ENCODE measurements around the gene TTYH1. TPM values are rescaled to one million over a fixed set of nuclear protein-coding genes. Genes with fewer than 3 reads are reported as not detected.
A peak's percentile ranks its signal among the peaks of the same experiment; 100 is the strongest.

TTYH1 gene
- total and polyA plus RNA-seq, 9 of the 15 experiments (the other 6 are each of a cell fraction or from before 2014, with no cell fraction given): 0.08 TPM; not detected in 8

GRCh38 chr19:54448774-54449700 lies 33.8 kb downstream of the TTYH1 start, which contains the start of gene LENG8 (continued):
- TF ChIP-seq ILF3 (IDR thresholded peaks at IDR 0.05; ENCODE audit: borderline replicate concordance) (no peak), CHCHD3 (CRISPR knock-in tag; IDR thresholded peaks at IDR 0.05) (no peak), ARID1B (IDR thresholded peaks at IDR 0.05) (peak; percentile 47; the same call in 1 of the 2 replicates), HDAC8 (tag; IDR thresholded peaks at IDR 0.05) (0 out of 2 replicates have a peak, but pooled peaks have one; percentile 49), NCOR1 (IDR thresholded peaks at IDR 0.05) (peak; percentile 19; the same call in 1 of the 2 replicates), FOXA3 (CRISPR knock-in tag; conservative IDR thresholded peaks at IDR 0.05 in 1 of 2, IDR thresholded peaks at IDR 0.05 in 1 of 2) (no peak), ZNF282 (CRISPR knock-in tag; IDR thresholded peaks at IDR 0.05) (no peak), FOXJ3 (CRISPR knock-in tag; IDR thresholded peaks at IDR 0.05) (no peak), TSC22D4 (tag; IDR thresholded peaks at IDR 0.05) (no peak), NR1H2 (CRISPR knock-in tag; IDR thresholded peaks at IDR 0.05) (peak; percentile 92), ZNF518B (CRISPR knock-in tag; IDR thresholded peaks at IDR 0.05) (no peak), ZBTB11 (CRISPR knock-in tag; IDR thresholded peaks at IDR 0.05) (0 out of 6 replicates have a peak, but pooled peaks of 1 of the 3 experiments have one; percentile 40), ZFP1 (CRISPR knock-in tag; IDR thresholded peaks at IDR 0.05) (no peak), ZNF644 (tag; IDR thresholded peaks at IDR 0.05; ENCODE audit: low read depth) (no peak; the same call in 1 of the 2 replicates), SOX6 (IDR thresholded peaks at IDR 0.05) (peak; percentile 19; the same call in 1 of the 2 replicates), HMG20B (CRISPR knock-in tag; IDR thresholded peaks at IDR 0.05) (no peak)
- TF ChIP-seq, protein P1, sequence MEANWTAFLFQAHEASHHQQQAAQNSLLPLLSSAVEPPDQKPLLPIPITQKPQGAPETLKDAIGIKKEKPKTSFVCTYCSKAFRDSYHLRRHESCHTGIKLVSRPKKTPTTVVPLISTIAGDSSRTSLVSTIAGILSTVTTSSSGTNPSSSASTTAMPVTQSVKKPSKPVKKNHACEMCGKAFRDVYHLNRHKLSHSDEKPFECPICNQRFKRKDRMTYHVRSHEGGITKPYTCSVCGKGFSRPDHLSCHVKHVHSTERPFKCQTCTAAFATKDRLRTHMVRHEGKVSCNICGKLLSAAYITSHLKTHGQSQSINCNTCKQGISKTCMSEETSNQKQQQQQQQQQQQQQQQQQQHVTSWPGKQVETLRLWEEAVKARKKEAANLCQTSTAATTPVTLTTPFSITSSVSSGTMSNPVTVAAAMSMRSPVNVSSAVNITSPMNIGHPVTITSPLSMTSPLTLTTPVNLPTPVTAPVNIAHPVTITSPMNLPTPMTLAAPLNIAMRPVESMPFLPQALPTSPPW (CRISPR knock-in tag; IDR thresholded peaks at IDR 0.05): 0 out of 2 replicates have a peak, but pooled peaks have one; percentile 8

All from K562 (cell line).